GM13977 (cell line): ENCODE data around the gene MYH3.

Experiments
- DNase-seq: peaks from one replicate; pipeline ENCODE4 v3.0.0; 2012; ENCODE audit warnings: low spot score
- CTCF ChIP-seq: IDR thresholded peaks from 2 replicates; pipeline ENCODE4 v1.5.1; 2012; ENCODE audit warnings: mild to moderate bottlenecking, control low read depth; ENCODE audit not compliant: insufficient read depth; ENCODE audit errors: extremely low read depth, missing control alignments
- in situ Hi-C: fragments of 300-500 bp; cut with MboI; formaldehyde crosslinking; loops from one replicate; pipeline ENCODE4 v1.12.0; 2022; ENCODE audit warnings: low sequenced_read_pairs, low pct_unique_long_range_greater_than_20kb, mixed read lengths, inconsistent platforms; ENCODE audit not compliant: unreplicated experiment

Gene MYH3

GRCh38 chr17:10664571-10664970 is 7.5 kb upstream of the MYH3 start:
- DNase-seq, result no peak
- in situ Hi-C loops, result no loop called here
- TF ChIP-seq CTCF, result no peak

GRCh38 chr17:10663231-10663630 is 6.1 kb upstream of the MYH3 start:
- in situ Hi-C loops, result no loop called here
- no peak for DNase-seq
- no peak for TF ChIP-seq CTCF

GRCh38 chr17:10661437-10661836 is 4.3 kb upstream of the MYH3 start:
- no peak for DNase-seq
- in situ Hi-C loops, result no loop called here
- no peak for TF ChIP-seq CTCF

GRCh38 chr17:10657879-10658278 is 770 bp upstream of the MYH3 start:
- TF ChIP-seq CTCF, result no peak
- in situ Hi-C loops, result loop anchor here (10.0 kb wide), 1 partner anchor 187 kb away; no protein-coding TSS in a partner anchor
- DNase-seq, result no peak

GRCh38 chr17:10653987-10654386 is 3.1 kb downstream of the MYH3 start:
- no peak for DNase-seq
- no peak for TF ChIP-seq CTCF
- in situ Hi-C loops, result loop anchor here (10.0 kb wide), 1 partner anchor 191 kb away; no protein-coding TSS in a partner anchor

GRCh38 chr17:10652984-10653659 is 4.0 kb downstream of the MYH3 start:
- TF ChIP-seq CTCF, result no peak
- peak; percentile 45 for DNase-seq
- in situ Hi-C loops, result loop anchor here (10.0 kb wide), 1 partner anchor 192 kb away; no protein-coding TSS in a partner anchor

GRCh38 chr17:10651927-10652326 is 5.2 kb downstream of the MYH3 start:
- no peak for DNase-seq
- in situ Hi-C loops, result loop anchor here (10.0 kb wide), 1 partner anchor 193 kb away; no protein-coding TSS in a partner anchor
- TF ChIP-seq CTCF, result no peak
